ENCODE results near the gene LRRC43.

Gene LRRC43

DNA sequence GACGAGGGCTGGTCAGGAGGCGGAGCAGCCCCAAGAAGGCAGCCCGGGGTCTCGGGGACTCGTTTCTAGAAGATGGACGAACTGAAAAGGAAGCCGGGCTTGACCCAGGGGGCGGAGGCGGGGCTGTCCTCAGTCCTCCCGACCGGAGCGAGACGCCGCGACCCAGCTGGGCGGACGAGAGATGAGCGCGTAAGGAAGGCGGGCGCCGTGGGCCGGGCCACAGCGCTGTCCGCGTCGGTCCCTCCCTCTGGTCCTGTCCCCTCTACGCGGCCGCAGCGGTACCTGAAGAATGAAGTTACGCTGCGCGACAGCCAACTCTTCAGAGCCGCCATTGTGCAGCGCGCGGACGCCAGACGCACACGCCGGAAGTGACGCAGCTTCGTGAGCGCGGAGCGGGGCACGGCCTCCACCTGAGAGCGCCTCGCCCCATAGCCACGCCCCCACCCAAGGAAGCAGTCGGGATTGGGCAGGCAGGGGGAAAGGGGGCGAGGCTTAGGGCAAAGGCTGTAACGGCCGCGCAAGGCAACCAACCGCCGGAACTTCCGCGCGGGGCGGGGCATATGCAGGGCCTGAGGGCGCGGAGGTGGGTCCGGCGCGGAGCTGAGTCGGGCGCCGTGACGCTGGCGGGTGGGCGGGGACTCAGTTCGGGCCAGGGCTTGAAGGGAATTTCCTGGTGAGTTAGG, 42.9 kb downstream of the LRRC43 start, which contains the start of gene DIABLO:
DIABLO (minus strand) TSS at position 370 of the 683 bp plus-strand sequence; CDS start at position 332, 38 bp downstream.
- H3K9ac ChIP-seq, result peak within 1 kb of the TSS; percentile 56
- TF ChIP-seq, protein P1, sequence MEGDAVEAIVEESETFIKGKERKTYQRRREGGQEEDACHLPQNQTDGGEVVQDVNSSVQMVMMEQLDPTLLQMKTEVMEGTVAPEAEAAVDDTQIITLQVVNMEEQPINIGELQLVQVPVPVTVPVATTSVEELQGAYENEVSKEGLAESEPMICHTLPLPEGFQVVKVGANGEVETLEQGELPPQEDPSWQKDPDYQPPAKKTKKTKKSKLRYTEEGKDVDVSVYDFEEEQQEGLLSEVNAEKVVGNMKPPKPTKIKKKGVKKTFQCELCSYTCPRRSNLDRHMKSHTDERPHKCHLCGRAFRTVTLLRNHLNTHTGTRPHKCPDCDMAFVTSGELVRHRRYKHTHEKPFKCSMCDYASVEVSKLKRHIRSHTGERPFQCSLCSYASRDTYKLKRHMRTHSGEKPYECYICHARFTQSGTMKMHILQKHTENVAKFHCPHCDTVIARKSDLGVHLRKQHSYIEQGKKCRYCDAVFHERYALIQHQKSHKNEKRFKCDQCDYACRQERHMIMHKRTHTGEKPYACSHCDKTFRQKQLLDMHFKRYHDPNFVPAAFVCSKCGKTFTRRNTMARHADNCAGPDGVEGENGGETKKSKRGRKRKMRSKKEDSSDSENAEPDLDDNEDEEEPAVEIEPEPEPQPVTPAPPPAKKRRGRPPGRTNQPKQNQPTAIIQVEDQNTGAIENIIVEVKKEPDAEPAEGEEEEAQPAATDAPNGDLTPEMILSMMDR (IDR thresholded peaks at IDR 0.05), result no peak
- peaks cover 5% of the 10 kb centered on the region for H3K4me1 ChIP-seq
- no peaks in the 10 kb centered on the region for H3K27me3 ChIP-seq (ENCODE audit: control insufficient read depth, insufficient read depth, low read length)
- H3K4me2 ChIP-seq (ENCODE audit: low read length), result peak within 1 kb of the TSS; percentile 73
- peak within 1 kb of the TSS; percentile 89 for H3K27ac ChIP-seq
- H3K36me3 ChIP-seq (ENCODE audit: control insufficient read depth, insufficient read depth, low read length), result no peaks in the 10 kb centered on the region
- peak within 1 kb of the TSS; percentile 92 for H3K4me3 ChIP-seq (ENCODE audit: low read depth, low read length)
- no peaks in the 10 kb centered on the region for H3K9me3 ChIP-seq (ENCODE audit: control insufficient read depth, low read length)
- H2AFZ ChIP-seq, result peak within 1 kb of the TSS; percentile 90
- H3K79me2 ChIP-seq, result peaks cover 26% of the 10 kb centered on the region

DNA sequence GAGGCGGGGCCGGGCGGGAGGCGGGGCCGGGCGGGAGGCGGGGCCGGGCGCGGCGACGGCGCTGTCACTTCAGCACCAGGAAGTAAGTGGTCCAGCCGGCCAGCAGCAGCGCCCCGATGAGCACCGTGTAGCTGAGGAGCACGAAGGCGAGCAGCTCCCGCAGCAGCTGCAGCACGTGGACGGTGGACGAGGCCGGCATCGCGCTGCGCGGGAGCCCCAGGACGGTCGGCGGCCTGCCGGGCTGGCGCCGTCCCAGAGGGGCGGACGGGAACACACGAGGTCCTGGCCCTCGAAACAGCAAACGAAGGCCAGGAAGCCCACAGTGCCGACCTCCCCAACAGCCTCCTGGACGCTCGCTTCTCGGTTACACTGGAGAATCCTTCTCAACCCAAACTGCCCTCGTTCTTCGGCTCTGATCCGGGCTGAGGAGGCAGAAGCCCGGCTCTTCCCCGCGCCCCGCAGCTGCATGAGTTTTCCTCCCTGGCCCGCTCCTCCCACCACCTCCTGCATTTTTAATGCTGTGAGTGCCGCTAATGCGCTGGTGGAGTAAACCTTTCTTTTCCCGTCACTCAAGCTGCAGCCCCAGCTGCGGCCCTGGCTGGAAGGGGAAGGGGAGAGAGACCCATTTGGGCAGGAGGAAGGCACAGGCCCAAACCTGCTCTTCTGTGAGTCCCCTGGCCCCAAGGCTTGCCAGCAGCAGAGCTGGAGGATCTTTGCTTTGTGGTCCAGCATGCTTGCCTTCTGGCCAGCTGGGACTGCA, 43.6 kb downstream of the LRRC43 start:
- peak overlapping the region; percentile 17 for H3K4me3 ChIP-seq (ENCODE audit: low read depth, low read length)
- peaks cover 24% of the 10 kb centered on the region for H3K79me2 ChIP-seq
- no peaks in the 10 kb centered on the region for H3K9me3 ChIP-seq (ENCODE audit: control insufficient read depth, low read length)
- peak overlapping the region; percentile 86 for H2AFZ ChIP-seq
- TF ChIP-seq, protein P1 (IDR thresholded peaks at IDR 0.05), result no peak
- H3K9ac ChIP-seq, result no peak overlapping the region
- H3K4me2 ChIP-seq (ENCODE audit: low read length), result peak overlapping the region; percentile 62
- peaks cover 5% of the 10 kb centered on the region for H3K4me1 ChIP-seq
- peak overlapping the region; percentile 33 for H3K27ac ChIP-seq
- no peaks in the 10 kb centered on the region for H3K27me3 ChIP-seq (ENCODE audit: control insufficient read depth, insufficient read depth, low read length)
- H3K36me3 ChIP-seq (ENCODE audit: control insufficient read depth, insufficient read depth, low read length), result no peaks in the 10 kb centered on the region

DNA sequence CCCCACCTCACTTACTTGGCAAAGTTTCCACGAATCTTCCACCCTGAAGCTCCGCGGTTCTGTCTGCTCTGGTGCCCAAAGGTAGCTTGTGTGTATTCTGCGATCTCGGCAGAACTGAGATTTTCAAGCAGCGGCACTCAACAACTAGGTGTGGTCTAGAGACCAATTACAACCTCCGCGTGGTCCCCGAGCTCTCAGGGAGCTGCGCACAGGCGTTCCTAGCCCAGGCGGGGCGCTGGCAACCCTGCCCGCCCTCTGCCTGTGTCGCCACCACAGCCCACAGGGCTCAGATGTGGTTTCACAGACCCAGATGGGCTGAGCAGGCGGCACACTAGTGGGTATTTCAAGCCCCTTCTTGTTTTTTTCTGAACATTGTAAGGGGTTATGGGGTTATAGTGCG, 44.4 kb downstream of the LRRC43 start:
- H3K4me1 ChIP-seq, result peaks cover 5% of the 10 kb centered on the region
- H3K27me3 ChIP-seq (ENCODE audit: control insufficient read depth, insufficient read depth, low read length), result no peaks in the 10 kb centered on the region
- no peak overlapping the region for H3K9ac ChIP-seq

DNA sequence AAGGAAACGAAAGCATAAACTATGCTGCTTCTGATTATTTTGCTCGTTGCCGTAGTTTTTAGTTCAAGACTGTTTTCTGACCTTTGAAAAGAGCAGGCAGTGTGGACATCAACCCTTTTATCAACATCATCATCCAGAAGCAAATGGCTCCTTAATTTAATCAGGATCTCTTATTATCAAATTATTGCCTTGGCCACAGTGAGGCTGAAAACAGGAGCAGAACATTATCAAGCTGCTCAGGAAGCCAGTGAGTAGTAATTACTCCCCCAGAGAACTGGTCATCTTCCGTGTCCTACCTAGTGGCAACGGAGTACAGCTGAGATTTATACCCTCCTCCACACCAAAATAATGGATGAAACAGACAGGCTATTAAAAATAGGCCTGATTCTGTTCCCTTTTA, 45.2 kb downstream of the LRRC43 start:
- H3K79me2 ChIP-seq, result peaks cover 16% of the 10 kb centered on the region
- no peak overlapping the region for H3K4me3 ChIP-seq (ENCODE audit: low read depth, low read length)
- peaks cover 5% of the 10 kb centered on the region for H3K4me1 ChIP-seq
- H3K4me2 ChIP-seq (ENCODE audit: low read length), result no peak overlapping the region
- TF ChIP-seq, protein P1 (IDR thresholded peaks at IDR 0.05), result no peak
- H2AFZ ChIP-seq, result no peak overlapping the region
- no peaks in the 10 kb centered on the region for H3K27me3 ChIP-seq (ENCODE audit: control insufficient read depth, insufficient read depth, low read length)
- no peak overlapping the region for H3K9ac ChIP-seq
- H3K9me3 ChIP-seq (ENCODE audit: control insufficient read depth, low read length), result no peaks in the 10 kb centered on the region
- no peaks in the 10 kb centered on the region for H3K36me3 ChIP-seq (ENCODE audit: control insufficient read depth, insufficient read depth, low read length)
- H3K27ac ChIP-seq, result no peak overlapping the region

More for the DNA sequence above, 44.4 kb downstream of the LRRC43 start:
- H3K27ac ChIP-seq, result no peak overlapping the region
- no peak overlapping the region for H2AFZ ChIP-seq
- H3K9me3 ChIP-seq (ENCODE audit: control insufficient read depth, low read length), result no peaks in the 10 kb centered on the region
- peaks cover 21% of the 10 kb centered on the region for H3K79me2 ChIP-seq
- no peaks in the 10 kb centered on the region for H3K36me3 ChIP-seq (ENCODE audit: control insufficient read depth, insufficient read depth, low read length)
- no peak overlapping the region for H3K4me3 ChIP-seq (ENCODE audit: low read depth, low read length)
- TF ChIP-seq, protein P1 (IDR thresholded peaks at IDR 0.05), result no peak
- H3K4me2 ChIP-seq (ENCODE audit: low read length), result no peak overlapping the region
